GM12873 (cell line): ENCODE data around the gene EPC2.
A peak's percentile ranks its signal among the peaks of the same experiment; 100 is the strongest.

Source experiments
- TF ChIP-seq, protein P1 (sequence below): IDR thresholded peaks from 2 replicates; pipeline ENCODE4 v1.5.1; 2012; ENCODE audit warnings: low read depth, mild to moderate bottlenecking, moderate library complexity, low read length, control low read depth; ENCODE audit not compliant: insufficient read depth; ENCODE audit errors: missing control alignments

The EPC2 gene

DNA sequence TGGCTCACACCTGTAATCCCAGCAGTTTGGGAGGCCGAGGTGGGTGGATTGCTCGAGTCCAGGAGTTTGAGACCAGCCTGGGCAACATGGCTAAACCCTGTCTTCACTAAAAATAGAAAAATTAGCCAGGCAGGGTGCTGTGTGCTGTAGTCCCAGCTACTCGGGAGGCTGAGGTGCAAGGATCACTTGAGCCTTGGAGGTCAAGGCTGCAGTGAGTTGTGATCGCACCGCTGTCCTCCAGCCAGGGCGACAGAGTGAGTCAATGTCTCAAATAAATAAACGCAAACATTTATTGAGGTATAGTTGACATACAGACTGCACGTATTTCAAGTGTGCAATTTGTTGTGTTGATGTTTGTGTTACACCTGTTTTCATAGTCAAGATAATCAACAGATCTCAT, 19.7 kb downstream of the EPC2 start:
- TF ChIP-seq, protein P1, sequence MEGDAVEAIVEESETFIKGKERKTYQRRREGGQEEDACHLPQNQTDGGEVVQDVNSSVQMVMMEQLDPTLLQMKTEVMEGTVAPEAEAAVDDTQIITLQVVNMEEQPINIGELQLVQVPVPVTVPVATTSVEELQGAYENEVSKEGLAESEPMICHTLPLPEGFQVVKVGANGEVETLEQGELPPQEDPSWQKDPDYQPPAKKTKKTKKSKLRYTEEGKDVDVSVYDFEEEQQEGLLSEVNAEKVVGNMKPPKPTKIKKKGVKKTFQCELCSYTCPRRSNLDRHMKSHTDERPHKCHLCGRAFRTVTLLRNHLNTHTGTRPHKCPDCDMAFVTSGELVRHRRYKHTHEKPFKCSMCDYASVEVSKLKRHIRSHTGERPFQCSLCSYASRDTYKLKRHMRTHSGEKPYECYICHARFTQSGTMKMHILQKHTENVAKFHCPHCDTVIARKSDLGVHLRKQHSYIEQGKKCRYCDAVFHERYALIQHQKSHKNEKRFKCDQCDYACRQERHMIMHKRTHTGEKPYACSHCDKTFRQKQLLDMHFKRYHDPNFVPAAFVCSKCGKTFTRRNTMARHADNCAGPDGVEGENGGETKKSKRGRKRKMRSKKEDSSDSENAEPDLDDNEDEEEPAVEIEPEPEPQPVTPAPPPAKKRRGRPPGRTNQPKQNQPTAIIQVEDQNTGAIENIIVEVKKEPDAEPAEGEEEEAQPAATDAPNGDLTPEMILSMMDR: no peak

DNA sequence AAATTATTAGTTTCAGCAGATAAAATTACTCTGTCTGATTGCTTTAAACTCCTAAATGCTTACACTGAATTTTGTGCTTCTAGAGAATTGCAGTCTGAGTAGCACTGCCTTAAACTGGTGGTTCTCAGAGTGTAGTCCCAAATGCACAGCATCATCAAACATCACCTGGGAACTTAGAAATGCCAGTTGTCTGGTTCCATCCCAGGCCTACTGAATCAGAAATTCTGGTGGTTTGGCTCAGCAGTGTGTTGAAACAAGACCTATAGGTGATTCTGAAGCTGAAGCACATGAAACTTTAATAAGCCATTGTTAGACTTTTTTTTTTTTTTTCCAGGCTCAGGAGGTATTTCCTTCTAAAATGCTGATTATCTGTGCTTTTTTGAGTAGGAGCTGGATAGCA, 22.0 kb downstream of the EPC2 start:
- TF ChIP-seq, protein P1: no peak

GRCh38 chr2:148667113-148667836, 22.7 kb downstream of the EPC2 start:
- TF ChIP-seq, protein P1: no peak

DNA sequence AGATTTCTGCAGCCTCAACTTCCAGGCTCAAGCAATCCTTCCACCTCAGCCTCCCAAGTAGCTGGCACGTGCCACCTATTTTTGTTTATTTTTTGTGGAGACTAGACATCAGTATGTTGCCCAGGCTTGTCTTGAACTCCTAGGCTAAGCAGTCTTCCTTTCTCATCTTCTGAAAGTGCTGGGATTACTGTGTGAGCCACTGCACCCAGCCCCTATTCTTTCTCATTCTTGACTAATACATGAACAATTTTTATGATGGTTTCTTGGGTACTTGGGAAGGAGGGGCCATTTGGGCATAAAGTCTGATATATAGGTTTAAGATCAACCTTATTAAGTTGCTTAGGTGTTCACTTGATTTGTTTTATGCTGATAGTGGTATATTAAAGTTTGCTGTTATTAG, 26.2 kb downstream of the EPC2 start:
- TF ChIP-seq, protein P1: no peak

- TF ChIP-seq, protein P1: peak; percentile 73
These were observed 29.8 kb downstream of the EPC2 start for GRCh38 chr2:148674063-148675020.

- TF ChIP-seq, protein P1: no peak
These were observed 31.2 kb downstream of the EPC2 start for GRCh38 chr2:148675708-148676107.

GRCh38 chr2:148680462-148680861, 35.9 kb downstream of the EPC2 start:
- TF ChIP-seq, protein P1: no peak
